ENCODE results near the gene LSMEM2. TPM values are rescaled to one million over a fixed set of nuclear protein-coding genes. Genes with fewer than 3 reads are reported as not detected.

The LSMEM2 gene
- total and polyA plus RNA-seq, 2 experiments from 2014 or later: 0.59 to 0.86 TPM

DNA sequence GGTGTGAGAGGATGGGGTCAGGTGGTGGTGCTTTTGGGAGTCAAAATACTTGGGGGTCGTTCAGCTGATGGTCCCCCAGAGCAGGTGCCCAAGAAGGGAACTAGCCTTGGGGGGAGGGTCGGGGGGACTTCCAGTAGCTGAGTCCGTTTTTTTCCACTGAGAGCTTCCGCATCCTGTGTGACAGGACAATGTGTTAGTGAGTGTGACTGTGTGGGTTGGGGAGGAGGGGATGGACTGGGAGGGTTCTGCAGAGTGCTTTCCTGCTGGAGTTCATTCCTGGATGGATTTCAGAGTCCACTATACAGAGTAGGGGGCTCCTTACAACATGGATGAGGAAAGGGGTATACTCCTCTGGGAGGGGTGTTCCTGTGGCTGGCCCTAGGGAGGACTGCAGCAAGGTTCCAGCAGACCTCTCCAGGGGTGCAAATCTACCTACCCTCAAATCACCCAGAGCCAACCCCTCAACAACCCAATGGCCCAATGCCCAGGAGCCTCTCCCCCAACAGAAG, 44.3 kb downstream of the LSMEM2 start:
- peak overlapping the region; percentile 99 for H3K4me2 ChIP-seq

More for the DNA sequence above, 44.3 kb downstream of the LSMEM2 start:
- H3K4me1 Mint-ChIP-seq: peaks cover 46% of the 10 kb centered on the region
- no peaks in the 10 kb centered on the region for H3K27me3 ChIP-seq (ENCODE audit: insufficient read depth)
- ATAC-seq (no peak), DNase-seq (ENCODE audit: low spot score) (no peak)
- peak overlapping the region; percentile 97 for H3K4me3 ChIP-seq
- peak overlapping the region; percentile 59 for H3K27ac Mint-ChIP-seq
- peaks cover 23% of the 10 kb centered on the region; the same call in 1 of the 2 replicates for H3F3A ChIP-seq (replicated peaks; ENCODE audit: low read depth)
- no peak overlapping the region for H2AFZ ChIP-seq
- H3K9me2 ChIP-seq (ENCODE audit: insufficient read depth): no peaks in the 10 kb centered on the region
- peaks cover 39% of the 10 kb centered on the region for H3K79me2 ChIP-seq (replicated peaks; ENCODE audit: insufficient read depth)
- H4K20me1 ChIP-seq (replicated peaks; ENCODE audit: insufficient read depth): peaks cover 13% of the 10 kb centered on the region; the same call in 1 of the 2 replicates
- peak overlapping the region; percentile 88; the same call in 1 of the 2 replicates for H3K27ac ChIP-seq (ENCODE audit: low read depth)
- H3K36me3 Mint-ChIP-seq (ENCODE audit: low read depth): peaks cover 38% of the 10 kb centered on the region
- peaks cover 14% of the 10 kb centered on the region for H3K27me3 Mint-ChIP-seq (ENCODE audit: insufficient read depth, low read depth, poor library complexity)
- peaks cover 8% of the 10 kb centered on the region for H3K36me3 ChIP-seq (ENCODE audit: insufficient read depth)
- H3K9me3 Mint-ChIP-seq: no peaks in the 10 kb centered on the region
- peak overlapping the region; percentile 86 for H3K4me3 Mint-ChIP-seq
- TF ChIP-seq, protein P1, sequence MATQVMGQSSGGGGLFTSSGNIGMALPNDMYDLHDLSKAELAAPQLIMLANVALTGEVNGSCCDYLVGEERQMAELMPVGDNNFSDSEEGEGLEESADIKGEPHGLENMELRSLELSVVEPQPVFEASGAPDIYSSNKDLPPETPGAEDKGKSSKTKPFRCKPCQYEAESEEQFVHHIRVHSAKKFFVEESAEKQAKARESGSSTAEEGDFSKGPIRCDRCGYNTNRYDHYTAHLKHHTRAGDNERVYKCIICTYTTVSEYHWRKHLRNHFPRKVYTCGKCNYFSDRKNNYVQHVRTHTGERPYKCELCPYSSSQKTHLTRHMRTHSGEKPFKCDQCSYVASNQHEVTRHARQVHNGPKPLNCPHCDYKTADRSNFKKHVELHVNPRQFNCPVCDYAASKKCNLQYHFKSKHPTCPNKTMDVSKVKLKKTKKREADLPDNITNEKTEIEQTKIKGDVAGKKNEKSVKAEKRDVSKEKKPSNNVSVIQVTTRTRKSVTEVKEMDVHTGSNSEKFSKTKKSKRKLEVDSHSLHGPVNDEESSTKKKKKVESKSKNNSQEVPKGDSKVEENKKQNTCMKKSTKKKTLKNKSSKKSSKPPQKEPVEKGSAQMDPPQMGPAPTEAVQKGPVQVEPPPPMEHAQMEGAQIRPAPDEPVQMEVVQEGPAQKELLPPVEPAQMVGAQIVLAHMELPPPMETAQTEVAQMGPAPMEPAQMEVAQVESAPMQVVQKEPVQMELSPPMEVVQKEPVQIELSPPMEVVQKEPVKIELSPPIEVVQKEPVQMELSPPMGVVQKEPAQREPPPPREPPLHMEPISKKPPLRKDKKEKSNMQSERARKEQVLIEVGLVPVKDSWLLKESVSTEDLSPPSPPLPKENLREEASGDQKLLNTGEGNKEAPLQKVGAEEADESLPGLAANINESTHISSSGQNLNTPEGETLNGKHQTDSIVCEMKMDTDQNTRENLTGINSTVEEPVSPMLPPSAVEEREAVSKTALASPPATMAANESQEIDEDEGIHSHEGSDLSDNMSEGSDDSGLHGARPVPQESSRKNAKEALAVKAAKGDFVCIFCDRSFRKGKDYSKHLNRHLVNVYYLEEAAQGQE (IDR thresholded peaks at IDR 0.05; ENCODE audit: unreplicated experiment): no peak
- TF ChIP-seq CREB1 (CRISPR knock-in tag; IDR thresholded peaks at IDR 0.05; ENCODE audit: low read depth) (no peak), POLR2AphosphoS5 (IDR thresholded peaks at IDR 0.05; ENCODE audit: low read depth) (no peak), EZH2 (IDR thresholded peaks at IDR 0.05; ENCODE audit: low read depth, unreplicated experiment) (no peak), STAT1 (IDR thresholded peaks at IDR 0.05; ENCODE audit: unreplicated experiment) (no peak), ZNF114 (CRISPR knock-in tag; IDR thresholded peaks at IDR 0.05) (no peak), NANOG (IDR thresholded peaks at IDR 0.05; ENCODE audit: borderline replicate concordance) (no peak), EZH2phosphoT487 (IDR thresholded peaks at IDR 0.05; ENCODE audit: unreplicated experiment) (no peak), JUNB (IDR thresholded peaks at IDR 0.05; ENCODE audit: unreplicated experiment) (no peak), ZNF331 (CRISPR knock-in tag; IDR thresholded peaks at IDR 0.05; ENCODE audit: low read depth) (no peak)
- TF ChIP-seq, protein P2, sequence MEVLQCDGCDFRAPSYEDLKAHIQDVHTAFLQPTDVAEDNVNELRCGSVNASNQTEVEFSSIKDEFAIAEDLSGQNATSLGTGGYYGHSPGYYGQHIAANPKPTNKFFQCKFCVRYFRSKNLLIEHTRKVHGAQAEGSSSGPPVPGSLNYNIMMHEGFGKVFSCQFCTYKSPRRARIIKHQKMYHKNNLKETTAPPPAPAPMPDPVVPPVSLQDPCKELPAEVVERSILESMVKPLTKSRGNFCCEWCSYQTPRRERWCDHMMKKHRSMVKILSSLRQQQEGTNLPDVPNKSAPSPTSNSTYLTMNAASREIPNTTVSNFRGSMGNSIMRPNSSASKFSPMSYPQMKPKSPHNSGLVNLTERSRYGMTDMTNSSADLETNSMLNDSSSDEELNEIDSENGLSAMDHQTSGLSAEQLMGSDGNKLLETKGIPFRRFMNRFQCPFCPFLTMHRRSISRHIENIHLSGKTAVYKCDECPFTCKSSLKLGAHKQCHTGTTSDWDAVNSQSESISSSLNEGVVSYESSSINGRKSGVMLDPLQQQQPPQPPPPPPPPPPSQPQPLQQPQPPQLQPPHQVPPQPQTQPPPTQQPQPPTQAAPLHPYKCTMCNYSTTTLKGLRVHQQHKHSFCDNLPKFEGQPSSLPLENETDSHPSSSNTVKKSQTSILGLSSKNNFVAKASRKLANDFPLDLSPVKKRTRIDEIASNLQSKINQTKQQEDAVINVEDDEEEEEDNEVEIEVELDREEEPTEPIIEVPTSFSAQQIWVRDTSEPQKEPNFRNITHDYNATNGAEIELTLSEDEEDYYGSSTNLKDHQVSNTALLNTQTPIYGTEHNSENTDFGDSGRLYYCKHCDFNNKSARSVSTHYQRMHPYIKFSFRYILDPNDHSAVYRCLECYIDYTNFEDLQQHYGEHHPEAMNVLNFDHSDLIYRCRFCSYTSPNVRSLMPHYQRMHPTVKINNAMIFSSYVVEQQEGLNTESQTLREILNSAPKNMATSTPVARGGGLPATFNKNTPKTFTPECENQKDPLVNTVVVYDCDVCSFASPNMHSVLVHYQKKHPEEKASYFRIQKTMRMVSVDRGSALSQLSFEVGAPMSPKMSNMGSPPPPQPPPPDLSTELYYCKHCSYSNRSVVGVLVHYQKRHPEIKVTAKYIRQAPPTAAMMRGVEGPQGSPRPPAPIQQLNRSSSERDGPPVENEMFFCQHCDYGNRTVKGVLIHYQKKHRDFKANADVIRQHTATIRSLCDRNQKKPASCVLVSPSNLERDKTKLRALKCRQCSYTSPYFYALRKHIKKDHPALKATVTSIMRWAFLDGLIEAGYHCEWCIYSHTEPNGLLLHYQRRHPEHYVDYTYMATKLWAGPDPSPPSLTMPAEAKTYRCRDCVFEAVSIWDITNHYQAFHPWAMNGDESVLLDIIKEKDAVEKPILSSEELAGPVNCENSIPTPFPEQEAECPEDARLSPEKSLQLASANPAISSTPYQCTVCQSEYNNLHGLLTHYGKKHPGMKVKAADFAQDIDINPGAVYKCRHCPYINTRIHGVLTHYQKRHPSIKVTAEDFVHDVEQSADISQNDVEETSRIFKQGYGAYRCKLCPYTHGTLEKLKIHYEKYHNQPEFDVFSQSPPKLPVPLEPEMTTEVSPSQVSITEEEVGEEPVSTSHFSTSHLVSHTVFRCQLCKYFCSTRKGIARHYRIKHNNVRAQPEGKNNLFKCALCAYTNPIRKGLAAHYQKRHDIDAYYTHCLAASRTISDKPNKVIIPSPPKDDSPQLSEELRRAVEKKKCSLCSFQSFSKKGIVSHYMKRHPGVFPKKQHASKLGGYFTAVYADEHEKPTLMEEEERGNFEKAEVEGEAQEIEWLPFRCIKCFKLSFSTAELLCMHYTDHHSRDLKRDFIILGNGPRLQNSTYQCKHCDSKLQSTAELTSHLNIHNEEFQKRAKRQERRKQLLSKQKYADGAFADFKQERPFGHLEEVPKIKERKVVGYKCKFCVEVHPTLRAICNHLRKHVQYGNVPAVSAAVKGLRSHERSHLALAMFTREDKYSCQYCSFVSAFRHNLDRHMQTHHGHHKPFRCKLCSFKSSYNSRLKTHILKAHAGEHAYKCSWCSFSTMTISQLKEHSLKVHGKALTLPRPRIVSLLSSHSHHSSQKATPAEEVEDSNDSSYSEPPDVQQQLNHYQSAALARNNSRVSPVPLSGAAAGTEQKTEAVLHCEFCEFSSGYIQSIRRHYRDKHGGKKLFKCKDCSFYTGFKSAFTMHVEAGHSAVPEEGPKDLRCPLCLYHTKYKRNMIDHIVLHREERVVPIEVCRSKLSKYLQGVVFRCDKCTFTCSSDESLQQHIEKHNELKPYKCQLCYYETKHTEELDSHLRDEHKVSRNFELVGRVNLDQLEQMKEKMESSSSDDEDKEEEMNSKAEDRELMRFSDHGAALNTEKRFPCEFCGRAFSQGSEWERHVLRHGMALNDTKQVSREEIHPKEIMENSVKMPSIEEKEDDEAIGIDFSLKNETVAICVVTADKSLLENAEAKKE (CRISPR knock-in tag; IDR thresholded peaks at IDR 0.05): no peak
- TF ChIP-seq, protein P3, sequence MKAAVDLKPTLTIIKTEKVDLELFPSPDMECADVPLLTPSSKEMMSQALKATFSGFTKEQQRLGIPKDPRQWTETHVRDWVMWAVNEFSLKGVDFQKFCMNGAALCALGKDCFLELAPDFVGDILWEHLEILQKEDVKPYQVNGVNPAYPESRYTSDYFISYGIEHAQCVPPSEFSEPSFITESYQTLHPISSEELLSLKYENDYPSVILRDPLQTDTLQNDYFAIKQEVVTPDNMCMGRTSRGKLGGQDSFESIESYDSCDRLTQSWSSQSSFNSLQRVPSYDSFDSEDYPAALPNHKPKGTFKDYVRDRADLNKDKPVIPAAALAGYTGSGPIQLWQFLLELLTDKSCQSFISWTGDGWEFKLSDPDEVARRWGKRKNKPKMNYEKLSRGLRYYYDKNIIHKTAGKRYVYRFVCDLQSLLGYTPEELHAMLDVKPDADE (IDR thresholded peaks at IDR 0.05): no peak
- TF ChIP-seq, protein P4, sequence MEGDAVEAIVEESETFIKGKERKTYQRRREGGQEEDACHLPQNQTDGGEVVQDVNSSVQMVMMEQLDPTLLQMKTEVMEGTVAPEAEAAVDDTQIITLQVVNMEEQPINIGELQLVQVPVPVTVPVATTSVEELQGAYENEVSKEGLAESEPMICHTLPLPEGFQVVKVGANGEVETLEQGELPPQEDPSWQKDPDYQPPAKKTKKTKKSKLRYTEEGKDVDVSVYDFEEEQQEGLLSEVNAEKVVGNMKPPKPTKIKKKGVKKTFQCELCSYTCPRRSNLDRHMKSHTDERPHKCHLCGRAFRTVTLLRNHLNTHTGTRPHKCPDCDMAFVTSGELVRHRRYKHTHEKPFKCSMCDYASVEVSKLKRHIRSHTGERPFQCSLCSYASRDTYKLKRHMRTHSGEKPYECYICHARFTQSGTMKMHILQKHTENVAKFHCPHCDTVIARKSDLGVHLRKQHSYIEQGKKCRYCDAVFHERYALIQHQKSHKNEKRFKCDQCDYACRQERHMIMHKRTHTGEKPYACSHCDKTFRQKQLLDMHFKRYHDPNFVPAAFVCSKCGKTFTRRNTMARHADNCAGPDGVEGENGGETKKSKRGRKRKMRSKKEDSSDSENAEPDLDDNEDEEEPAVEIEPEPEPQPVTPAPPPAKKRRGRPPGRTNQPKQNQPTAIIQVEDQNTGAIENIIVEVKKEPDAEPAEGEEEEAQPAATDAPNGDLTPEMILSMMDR (conservative IDR thresholded peaks at IDR 0.05; ENCODE audit: low read depth in 2 of 2): no peak
- peaks cover 21% of the 10 kb centered on the region for H3K4me1 ChIP-seq (ENCODE audit: insufficient read depth)

All from GM23338 (cell line).